Bladder microvascular endothelial cell (primary cell): ENCODE measurements around the gene RPP21. TPM values are rescaled to one million over a fixed set of nuclear protein-coding genes. Genes with fewer than 3 reads are reported as not detected.

Experiments used
- total RNA-seq: library from RNA; depleted of rRNA; stranded (reverse); fragments of >200 nt; gene quantifications from 2 replicates; pipeline ENCODE4 v1.2.3, GENCODE V29; 2014

RPP21 gene
- total RNA-seq, result 15.1 and 18.3 TPM in 2 replicates

DNA sequence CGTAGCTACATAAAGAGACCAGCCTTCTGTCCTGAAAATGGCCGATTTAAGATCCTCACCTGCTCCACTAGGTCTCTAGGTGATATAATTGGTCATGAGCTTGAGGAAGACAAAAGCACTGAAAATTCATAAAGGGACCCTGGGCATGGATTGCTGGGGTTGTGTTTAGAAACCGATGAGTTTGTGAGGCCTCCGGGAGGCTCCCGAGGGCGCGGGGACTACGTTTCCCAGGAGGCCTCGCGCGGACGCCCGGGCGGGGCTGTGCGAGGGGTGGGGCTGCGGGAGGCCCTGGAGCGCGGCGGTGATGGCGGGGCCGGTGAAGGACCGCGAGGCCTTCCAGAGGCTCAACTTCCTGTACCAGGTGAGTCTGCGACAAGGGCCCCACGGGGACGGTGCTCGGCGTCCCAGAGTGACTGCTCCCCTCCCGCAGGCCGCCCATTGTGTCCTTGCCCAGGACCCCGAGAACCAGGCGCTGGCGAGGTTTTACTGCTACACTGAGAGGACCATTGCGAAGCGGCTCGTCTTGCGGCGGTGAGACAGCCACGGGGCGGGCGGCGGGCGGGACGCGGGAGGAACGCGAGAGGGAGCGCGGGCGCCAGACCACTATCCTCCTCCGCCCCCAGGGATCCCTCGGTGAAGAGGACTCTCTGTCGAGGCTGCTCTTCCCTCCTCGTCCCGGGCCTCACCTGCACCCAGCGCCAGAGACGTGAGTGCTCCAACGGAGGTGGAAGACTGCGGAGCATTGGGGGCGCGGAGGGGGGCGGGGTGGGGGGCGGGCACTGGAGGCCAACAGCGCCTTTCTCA is at the start of gene RPP21:
RPP21 (plus strand) TSS at position 289 of the 804 bp plus-strand sequence; CDS start at position 305, 16 bp downstream.

DNA sequence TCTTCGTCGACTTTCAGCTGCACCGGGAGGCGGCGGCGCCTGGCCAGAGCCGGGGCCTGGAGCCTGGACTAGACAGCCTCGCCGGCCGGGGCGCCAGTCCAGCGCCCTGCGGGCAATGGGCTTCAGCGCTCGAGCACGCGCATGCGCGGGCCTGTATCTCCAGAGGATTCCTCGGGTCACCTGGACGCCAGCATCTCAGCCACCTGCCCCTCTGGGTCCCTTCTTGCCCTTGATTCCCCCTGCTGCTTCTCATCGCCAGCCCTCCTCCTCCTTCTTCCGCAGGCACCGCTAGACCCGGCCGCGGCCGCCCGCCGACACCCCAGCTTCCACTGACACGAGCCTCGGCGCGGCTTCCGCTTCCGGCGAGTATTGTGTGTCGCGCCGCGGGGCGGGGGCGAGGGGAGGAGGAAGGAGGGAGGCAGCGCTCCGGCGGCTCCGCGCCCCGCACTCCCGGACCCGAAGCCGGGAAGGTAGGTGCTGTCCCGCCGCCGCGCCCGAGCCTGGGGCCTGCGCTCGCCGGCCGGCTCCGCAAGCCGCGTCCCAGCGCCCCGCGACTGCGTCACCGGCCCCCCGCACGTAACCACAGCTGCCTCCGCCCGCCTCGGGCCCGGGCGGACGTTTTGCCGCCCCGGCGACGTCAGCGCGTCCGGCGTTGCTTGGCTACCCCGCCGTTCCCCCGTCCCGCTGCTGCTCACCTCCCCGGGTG is 18.3 kb upstream of the RPP21 start, which contains the start of gene TRIM39:
TRIM39 (plus strand) TSS at position 402 of the 706 bp plus-strand sequence. CDS start 2,391 bp downstream, outside the sequence.

Other genes starting within 250 kb of the RPP21 start
- not detected in 2 replicates for gene TRIM31, start 232.1 kb upstream of the RPP21 start, total RNA-seq
- gene TRIM40, start 209.0 kb upstream of the RPP21 start, total RNA-seq, result not detected in 2 replicates
- not detected in 2 replicates for gene TRIM10, start 183.9 kb upstream of the RPP21 start, total RNA-seq
- not detected in 2 replicates for gene TRIM15, start 181.6 kb upstream of the RPP21 start, total RNA-seq
- gene TRIM26, start 131.8 kb upstream of the RPP21 start, total RNA-seq, result 19.8 and 32.6 TPM in 2 replicates
- gene TRIM39, start 18.2 kb upstream of the RPP21 start, total RNA-seq, result 6.3 and 8.8 TPM in 2 replicates
- 600 and 658 TPM in 2 replicates for gene HLA-E, start 144.4 kb downstream of the RPP21 start, total RNA-seq
- 32.9 and 48.9 TPM in 2 replicates for gene GNL1, start 211.3 kb downstream of the RPP21 start, total RNA-seq
- gene PRR3, start 212.1 kb downstream of the RPP21 start, total RNA-seq, result 1.3 and 3.2 TPM in 2 replicates
- 29.3 and 71.2 TPM in 2 replicates for gene ABCF1, start 226.3 kb downstream of the RPP21 start, total RNA-seq